ENCODE data around the gene SIX1. TPM values are rescaled to one million over a fixed set of nuclear protein-coding genes. Genes with fewer than 3 reads are reported as not detected.
A peak's percentile ranks its signal among the peaks of the same experiment; 100 is the strongest.

The SIX1 gene
- not detected for total RNA-seq

DNA sequence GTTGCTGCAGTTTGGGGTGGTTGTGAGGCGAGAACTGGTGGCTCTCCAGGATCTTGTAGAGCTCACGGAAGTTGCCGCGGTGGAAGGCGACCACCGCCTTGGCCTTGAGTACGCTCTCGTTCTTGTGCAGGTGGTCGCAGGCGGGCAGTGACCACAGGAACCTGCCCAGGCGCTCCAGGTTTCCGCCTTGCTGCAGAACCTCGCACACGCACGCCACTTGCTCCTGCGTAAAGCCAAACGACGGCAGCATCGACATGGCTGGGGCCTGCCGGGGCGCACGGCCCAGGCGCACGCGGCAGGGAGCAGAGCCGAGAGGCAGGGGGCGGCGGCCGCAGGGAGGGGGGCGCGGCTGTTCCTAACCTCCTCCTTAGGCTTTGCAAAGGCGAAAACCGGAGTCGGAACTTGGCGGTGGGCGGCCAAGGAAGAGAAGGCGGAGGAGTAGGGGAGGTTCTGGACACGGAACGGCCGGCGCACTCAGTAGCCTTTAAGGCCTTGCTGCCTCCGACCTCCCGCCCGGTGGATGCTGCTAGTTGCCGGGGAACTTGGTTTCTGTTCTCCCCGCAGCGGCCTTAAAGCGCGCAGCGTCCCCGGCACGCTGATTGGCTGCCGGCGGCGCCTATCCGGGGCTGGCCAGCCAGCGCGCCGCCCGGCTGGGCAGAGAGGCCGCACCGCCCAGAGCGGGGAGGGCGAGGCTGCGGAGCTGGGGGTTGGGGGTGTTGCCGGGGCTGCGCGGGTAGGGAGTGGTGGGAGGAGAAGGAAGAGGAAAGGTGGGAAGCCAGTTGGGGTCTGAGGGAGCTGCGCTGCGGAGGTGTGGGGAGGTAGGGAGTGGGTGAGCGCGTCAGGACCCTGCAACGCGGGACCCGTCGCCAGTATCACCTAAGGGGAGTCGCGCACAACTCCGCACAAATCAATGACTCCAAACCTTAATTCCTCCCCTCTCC is at the start of gene SIX1:
Gene SIX1, minus strand, starts transcription at position 544 of the 941 bp plus-strand sequence. Its CDS starts 288 bp downstream, at position 256.
- CTCF ChIA-PET: interaction anchor here (0.9 kb wide), 2 partner anchors 136 to 299 kb away, joined by 3 read pairs; no protein-coding TSS in a partner anchor
- no peaks in the 10 kb centered on the region for H3K36me3 Mint-ChIP-seq (ENCODE audit: low read depth)
- no peak within 1 kb of the TSS for H3K27ac Mint-ChIP-seq
- peaks cover 86% of the 10 kb centered on the region for H3K27me3 Mint-ChIP-seq (ENCODE audit: low read depth)
- no peak for DNase-seq
- peak within 1 kb of the TSS; percentile 48 for H3K4me3 Mint-ChIP-seq
- peaks cover 54% of the 10 kb centered on the region for H3K4me1 Mint-ChIP-seq (ENCODE audit: low read depth)
- H3K9me3 Mint-ChIP-seq: no peaks in the 10 kb centered on the region
- intact Hi-C loops (cut with micrococcal nuclease): no loop called here

DNA sequence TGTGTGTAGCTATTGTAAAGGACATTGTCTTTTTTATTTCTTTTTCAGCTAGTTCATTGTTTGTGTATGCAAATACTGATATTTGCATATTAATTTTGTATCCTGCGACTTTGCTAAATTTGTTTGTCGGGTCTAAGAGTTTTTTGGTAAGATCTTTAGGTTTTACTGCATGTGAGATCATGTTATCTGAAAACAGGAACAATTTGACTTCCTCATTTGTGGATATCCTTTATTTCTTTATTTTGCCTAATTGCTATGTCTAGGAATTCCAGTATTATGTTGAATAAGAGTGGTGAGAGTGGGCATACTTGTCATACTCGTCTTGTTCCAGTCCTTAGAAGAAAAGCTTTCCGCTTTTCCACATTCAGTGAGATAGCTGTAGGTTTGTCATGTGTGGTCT is 46.0 kb upstream of the SIX1 start:
- Mint-ChIP-seq H3K27me3 (ENCODE audit: low read depth) (peaks cover 9% of the 10 kb centered on the region), H3K36me3 (ENCODE audit: low read depth) (no peaks in the 10 kb centered on the region), H3K27ac (no peak overlapping the region), H3K4me1 (ENCODE audit: low read depth) (no peaks in the 10 kb centered on the region), H3K4me3 (no peak overlapping the region), H3K9me3 (peaks cover 5% of the 10 kb centered on the region)
- DNase-seq: no peak
- CTCF ChIA-PET: interaction anchor here (0.6 kb wide), 1 partner anchor 71 kb away, joined by 3 read pairs; no protein-coding TSS in a partner anchor
- intact Hi-C loops (cut with micrococcal nuclease): no loop called here

DNA sequence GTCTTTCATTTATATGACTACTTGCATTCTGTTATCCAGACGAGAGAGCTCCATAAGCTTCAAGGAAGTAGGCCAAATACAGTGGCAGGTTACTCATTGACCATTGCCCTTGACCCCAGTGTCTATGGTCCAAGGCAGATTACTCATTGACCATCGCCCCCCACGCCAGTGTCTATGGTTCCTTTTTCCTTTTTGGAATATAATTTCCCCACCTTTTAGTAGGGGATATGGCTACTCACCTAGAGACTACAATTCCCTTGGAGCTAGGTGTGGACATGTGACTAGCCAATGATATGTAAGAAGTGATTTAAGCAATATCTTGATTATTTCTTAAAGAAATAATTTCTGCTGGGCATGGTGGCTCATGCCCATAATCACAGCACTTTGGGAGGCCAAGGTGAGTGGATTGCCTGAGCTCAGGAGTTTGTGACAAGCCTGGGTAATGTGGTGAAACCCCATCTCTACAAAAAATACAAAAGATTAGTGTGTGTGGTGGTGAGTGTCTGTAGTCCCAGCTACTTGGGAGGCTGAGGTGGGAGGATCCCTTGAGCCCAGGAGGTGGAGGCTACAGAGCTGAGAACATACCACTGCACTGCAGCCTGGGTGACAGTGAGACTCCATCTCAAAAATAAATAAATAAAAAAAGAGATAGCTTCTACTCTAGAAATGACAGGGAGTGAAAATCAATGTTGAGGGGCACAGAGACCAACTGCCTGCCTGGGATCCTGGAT is 42.3 kb upstream of the SIX1 start:
- Mint-ChIP-seq H3K27me3 (ENCODE audit: low read depth) (peaks cover 5% of the 10 kb centered on the region), H3K9me3 (no peaks in the 10 kb centered on the region), H3K4me1 (ENCODE audit: low read depth) (no peaks in the 10 kb centered on the region), H3K27ac (no peak overlapping the region), H3K36me3 (ENCODE audit: low read depth) (no peaks in the 10 kb centered on the region), H3K4me3 (no peak overlapping the region)
- CTCF ChIA-PET: interaction anchor here (0.6 kb wide), 1 partner anchor 30 kb away, joined by 6 read pairs; no protein-coding TSS in a partner anchor
- no peak for DNase-seq
- intact Hi-C loops (cut with micrococcal nuclease): no loop called here

DNA sequence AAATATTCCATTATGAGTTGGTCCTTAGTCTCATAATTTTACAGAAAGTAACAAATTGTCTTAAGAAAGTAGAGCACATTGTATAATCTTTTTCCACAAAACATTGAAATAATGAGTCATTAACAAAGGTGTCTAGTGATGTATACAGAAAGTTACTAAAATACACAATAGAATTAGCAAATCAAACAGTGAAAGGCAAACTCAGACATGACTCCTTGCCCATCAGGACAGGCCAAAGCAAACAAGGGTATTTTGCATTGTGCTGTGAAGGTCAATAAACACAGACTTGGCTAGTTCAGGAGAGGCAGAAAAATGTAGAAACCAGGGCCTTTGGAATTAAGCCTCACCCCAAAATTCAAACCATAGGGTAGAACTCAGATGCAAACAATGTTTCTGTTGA is 37.6 kb upstream of the SIX1 start:
- peaks cover 13% of the 10 kb centered on the region for H3K27me3 Mint-ChIP-seq (ENCODE audit: low read depth)
- no peak overlapping the region for H3K4me3 Mint-ChIP-seq
- no peak for DNase-seq
- H3K36me3 Mint-ChIP-seq (ENCODE audit: low read depth): no peaks in the 10 kb centered on the region
- no peaks in the 10 kb centered on the region for H3K9me3 Mint-ChIP-seq
- H3K27ac Mint-ChIP-seq: no peak overlapping the region
- no peaks in the 10 kb centered on the region for H3K4me1 Mint-ChIP-seq (ENCODE audit: low read depth)
- CTCF ChIA-PET: no interaction called here
- intact Hi-C loops (cut with micrococcal nuclease): no loop called here

DNA sequence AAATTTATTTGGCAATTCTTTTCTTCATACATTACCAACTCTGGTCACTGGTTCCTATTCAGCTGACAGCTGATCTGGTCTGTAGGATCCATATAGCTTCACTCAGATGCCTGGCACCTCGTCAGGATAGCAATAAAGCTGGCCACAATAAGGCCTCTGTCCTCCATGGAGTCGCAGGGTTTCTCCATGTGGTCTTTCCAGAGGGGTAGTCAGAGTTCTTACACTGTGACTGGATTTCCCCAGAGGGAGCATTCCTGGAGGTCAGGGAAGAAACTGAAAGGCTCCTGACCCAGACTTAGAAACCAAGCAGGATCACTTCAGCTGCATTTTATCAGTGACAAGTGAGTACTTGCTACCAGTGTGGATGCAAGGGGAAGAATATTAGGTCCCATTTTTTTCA is 34.9 kb upstream of the SIX1 start:
- H3K4me3 Mint-ChIP-seq: no peak overlapping the region
- H3K27ac Mint-ChIP-seq: no peak overlapping the region
- H3K9me3 Mint-ChIP-seq: peaks cover 3% of the 10 kb centered on the region
- CTCF ChIA-PET: no interaction called here
- no peaks in the 10 kb centered on the region for H3K36me3 Mint-ChIP-seq (ENCODE audit: low read depth)
- intact Hi-C loops (cut with micrococcal nuclease): no loop called here
- H3K4me1 Mint-ChIP-seq (ENCODE audit: low read depth): no peaks in the 10 kb centered on the region
- H3K27me3 Mint-ChIP-seq (ENCODE audit: low read depth): peaks cover 11% of the 10 kb centered on the region
- DNase-seq: no peak

DNA sequence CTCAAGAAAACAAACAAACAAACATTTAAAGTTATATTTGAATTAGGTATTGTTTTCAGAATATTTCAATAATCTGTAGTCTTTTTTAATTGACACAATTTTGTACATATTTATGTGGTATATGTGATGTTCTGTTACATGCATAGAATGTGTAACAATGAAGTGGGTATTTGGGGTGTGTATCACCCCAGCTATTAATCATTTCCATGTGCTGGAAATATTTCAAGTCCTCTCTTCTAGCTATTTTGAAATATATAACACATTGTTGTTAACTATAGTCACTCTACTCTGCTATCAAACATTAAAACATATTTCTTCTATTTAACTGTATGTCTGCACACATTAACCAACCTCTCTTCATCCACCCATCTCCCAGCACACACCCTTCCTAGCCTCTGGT is 32.0 kb upstream of the SIX1 start:
- H3K9me3 Mint-ChIP-seq: peaks cover 3% of the 10 kb centered on the region
- intact Hi-C loops (cut with micrococcal nuclease): no loop called here
- no peak for DNase-seq
- CTCF ChIA-PET: no interaction called here
- peaks cover 11% of the 10 kb centered on the region for H3K27me3 Mint-ChIP-seq (ENCODE audit: low read depth)
- H3K4me1 Mint-ChIP-seq (ENCODE audit: low read depth): no peaks in the 10 kb centered on the region
- H3K27ac Mint-ChIP-seq: no peak overlapping the region
- H3K4me3 Mint-ChIP-seq: no peak overlapping the region
- no peaks in the 10 kb centered on the region for H3K36me3 Mint-ChIP-seq (ENCODE audit: low read depth)

DNA sequence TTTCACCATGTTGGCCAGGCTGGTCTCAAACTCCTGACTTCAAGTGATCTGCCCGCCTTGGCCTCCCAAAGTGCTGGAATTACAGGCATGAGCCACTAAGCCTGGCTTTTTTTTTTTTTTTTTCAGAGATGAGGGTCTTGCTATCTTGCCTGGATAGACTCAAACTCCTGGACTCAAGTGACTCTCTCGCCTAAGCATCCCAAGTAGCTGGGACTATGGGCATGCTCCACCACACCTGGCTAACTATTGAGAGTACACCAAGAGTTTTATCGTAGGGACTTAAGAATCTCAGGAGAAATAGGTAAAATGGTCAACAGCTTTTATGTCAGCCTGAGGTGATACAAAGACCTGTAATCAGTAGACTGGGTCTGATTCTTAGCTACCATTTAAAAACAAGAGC is 31.2 kb upstream of the SIX1 start:
- Mint-ChIP-seq H3K27ac (no peak overlapping the region), H3K36me3 (ENCODE audit: low read depth) (no peaks in the 10 kb centered on the region), H3K27me3 (ENCODE audit: low read depth) (peaks cover 11% of the 10 kb centered on the region), H3K4me1 (ENCODE audit: low read depth) (no peaks in the 10 kb centered on the region), H3K9me3 (peaks cover 3% of the 10 kb centered on the region), H3K4me3 (no peak overlapping the region)
- no peak for DNase-seq
- CTCF ChIA-PET: interaction anchor here (0.6 to 0.7 kb wide), 2 partner anchors 38 to 71 kb away, joined by 4 to 6 read pairs; no protein-coding TSS in a partner anchor
- intact Hi-C loops (cut with micrococcal nuclease): no loop called here

DNA sequence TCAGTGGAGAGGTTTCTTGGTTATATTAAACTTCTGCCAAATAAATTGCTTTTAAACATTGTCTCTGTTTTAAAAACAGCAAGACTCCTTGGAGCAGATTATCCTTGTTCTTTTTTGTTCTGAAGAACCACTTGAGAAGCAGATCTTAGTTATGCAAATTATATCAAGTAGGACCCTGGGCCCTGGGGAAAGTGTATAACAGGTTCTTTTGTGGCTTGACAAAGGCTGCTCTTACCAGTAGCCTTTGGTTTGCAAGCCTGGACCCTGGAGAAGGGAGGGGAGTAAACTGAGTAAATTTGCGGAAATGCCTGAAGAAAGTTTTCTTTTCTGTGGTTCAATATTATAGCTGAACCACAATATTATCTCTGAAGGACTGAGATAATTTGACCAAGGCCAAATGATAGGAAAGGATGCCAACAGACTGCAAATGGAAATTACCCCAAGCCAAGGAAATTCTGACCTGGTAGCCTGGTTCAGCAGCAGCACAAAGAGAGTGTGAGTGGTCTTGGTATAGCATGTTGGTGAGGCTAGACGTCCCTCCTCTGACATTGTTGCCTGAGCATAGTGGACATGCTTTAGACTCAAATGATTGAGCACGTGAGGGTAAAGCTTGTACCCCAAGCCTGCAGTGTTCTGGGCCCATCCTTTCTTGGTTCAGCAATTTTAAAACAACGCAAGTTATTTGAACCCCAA is 30.4 kb upstream of the SIX1 start:
- Mint-ChIP-seq H3K27ac (no peak overlapping the region), H3K36me3 (ENCODE audit: low read depth) (no peaks in the 10 kb centered on the region), H3K27me3 (ENCODE audit: low read depth) (peaks cover 9% of the 10 kb centered on the region), H3K9me3 (peaks cover 3% of the 10 kb centered on the region), H3K4me3 (no peak overlapping the region), H3K4me1 (ENCODE audit: low read depth) (no peaks in the 10 kb centered on the region)
- CTCF ChIA-PET: interaction anchor here (0.6 kb wide), 1 partner anchor 70 kb away, joined by 4 read pairs; no protein-coding TSS in a partner anchor
- intact Hi-C loops (cut with micrococcal nuclease): no loop called here
- DNase-seq: no peak

DNA sequence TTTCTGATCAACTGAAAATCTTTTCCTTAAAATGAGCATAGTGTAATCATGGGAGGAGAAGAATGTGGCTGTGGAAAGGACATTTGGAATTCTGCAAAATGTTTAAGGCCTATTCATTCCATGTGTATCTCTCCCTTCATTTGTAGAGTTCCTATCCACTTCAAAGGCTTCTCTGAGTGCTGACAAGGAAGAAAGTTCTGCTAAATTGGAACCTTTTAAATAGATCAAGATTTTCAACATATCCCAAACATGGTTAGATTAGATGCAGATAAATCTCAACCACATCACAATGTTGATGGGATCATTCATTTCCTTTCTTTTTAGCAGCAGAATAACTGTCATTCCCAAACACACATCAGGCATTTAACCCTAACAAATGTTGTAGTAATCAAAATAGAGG is 28.4 kb upstream of the SIX1 start:
- intact Hi-C loops (cut with micrococcal nuclease): no loop called here
- H3K27ac Mint-ChIP-seq: no peak overlapping the region
- no peak for DNase-seq
- CTCF ChIA-PET: no interaction called here
- peaks cover 3% of the 10 kb centered on the region for H3K9me3 Mint-ChIP-seq
- H3K36me3 Mint-ChIP-seq (ENCODE audit: low read depth): no peaks in the 10 kb centered on the region
- H3K4me1 Mint-ChIP-seq (ENCODE audit: low read depth): no peaks in the 10 kb centered on the region
- H3K4me3 Mint-ChIP-seq: no peak overlapping the region
- peaks cover 2% of the 10 kb centered on the region for H3K27me3 Mint-ChIP-seq (ENCODE audit: low read depth)

DNA sequence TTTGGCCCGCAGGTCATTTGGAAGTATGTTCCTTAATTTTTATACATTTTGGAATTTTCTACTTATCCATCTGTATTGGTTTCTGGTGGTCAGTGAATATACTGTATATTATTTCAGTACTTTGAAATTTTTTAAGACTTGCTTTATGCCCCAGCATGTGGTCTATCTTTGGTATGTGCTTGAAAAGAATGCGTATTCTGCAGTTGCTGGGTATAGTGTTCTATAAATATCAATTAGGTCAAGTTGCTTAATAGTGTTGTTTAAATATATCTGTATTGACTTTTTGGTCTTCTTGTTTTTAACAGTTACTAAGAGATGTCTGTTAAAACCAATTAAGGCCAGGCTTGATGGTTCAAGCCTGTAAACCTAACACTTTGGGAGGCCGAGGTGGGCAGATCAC is 21.7 kb upstream of the SIX1 start:
- no peaks in the 10 kb centered on the region for H3K4me1 Mint-ChIP-seq (ENCODE audit: low read depth)
- H3K9me3 Mint-ChIP-seq: no peaks in the 10 kb centered on the region
- no peak overlapping the region for H3K27ac Mint-ChIP-seq
- peaks cover 6% of the 10 kb centered on the region for H3K27me3 Mint-ChIP-seq (ENCODE audit: low read depth)
- DNase-seq: no peak
- intact Hi-C loops (cut with micrococcal nuclease): no loop called here
- CTCF ChIA-PET: no interaction called here
- no peak overlapping the region for H3K4me3 Mint-ChIP-seq
- no peaks in the 10 kb centered on the region for H3K36me3 Mint-ChIP-seq (ENCODE audit: low read depth)

DNA sequence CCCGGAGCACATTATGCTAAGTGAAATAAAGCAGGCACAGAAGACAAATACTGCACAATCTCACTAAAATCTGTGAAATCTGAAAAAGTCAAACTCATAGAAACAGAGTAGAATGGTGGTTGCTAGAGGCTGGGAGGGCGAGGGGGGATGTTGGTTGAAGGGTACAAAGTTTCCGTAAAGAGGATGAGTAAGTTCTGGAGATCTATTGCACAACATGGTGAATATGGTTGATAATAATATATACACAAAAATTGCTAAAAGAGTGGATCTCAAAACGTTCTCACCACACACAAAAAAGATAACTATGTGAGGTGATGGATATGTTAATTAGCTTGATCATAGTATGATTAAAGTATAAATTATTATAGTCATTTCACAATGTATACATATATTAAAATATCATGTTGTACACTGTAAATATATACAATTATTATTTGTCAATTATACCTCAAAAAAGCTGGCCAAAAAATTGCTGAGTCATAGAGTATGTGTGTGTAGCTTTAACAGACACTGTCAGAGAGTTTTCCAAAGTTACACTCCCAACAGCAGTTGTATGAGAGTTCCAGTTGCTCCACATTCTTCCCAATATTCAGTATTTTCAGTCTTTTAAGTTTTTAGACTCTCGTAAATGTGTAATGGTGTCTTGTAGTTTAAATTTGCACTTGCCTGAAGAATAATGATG is 19.3 kb upstream of the SIX1 start:
- intact Hi-C loops (cut with micrococcal nuclease): no loop called here
- no peak for DNase-seq
- no peak overlapping the region for H3K27ac Mint-ChIP-seq

DNA sequence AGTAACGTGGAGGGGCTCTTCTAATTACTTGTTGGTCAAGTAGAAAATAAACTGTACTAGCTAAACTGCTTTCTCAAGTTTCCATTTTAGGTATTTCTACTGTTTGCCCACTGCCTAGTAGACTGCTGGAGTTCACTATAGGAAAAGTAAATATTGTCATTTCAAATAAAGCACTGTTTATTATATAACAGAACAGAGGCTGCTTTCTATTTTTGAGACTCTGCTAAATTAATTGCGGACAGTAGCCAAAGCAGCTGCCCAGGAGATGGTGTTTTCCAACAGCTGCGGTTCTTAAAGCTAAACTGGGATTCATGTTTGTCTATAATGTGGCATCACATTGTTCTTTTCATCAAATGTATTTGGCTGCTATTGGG is 15.9 kb upstream of the SIX1 start:
- H3K27me3 Mint-ChIP-seq (ENCODE audit: low read depth): peaks cover 25% of the 10 kb centered on the region
- CTCF ChIA-PET: interaction anchor here (1.6 kb wide), 1 partner anchor 41 kb away, joined by 4 read pairs; no protein-coding TSS in a partner anchor
- H3K36me3 Mint-ChIP-seq (ENCODE audit: low read depth): no peaks in the 10 kb centered on the region
- no peaks in the 10 kb centered on the region for H3K4me1 Mint-ChIP-seq (ENCODE audit: low read depth)
- no peak overlapping the region for H3K27ac Mint-ChIP-seq
- H3K9me3 Mint-ChIP-seq: no peaks in the 10 kb centered on the region
- H3K4me3 Mint-ChIP-seq: no peak overlapping the region
- intact Hi-C loops (cut with micrococcal nuclease): no loop called here
- no peak for DNase-seq

More for the DNA sequence above, 19.3 kb upstream of the SIX1 start:
- peaks cover 16% of the 10 kb centered on the region for H3K27me3 Mint-ChIP-seq (ENCODE audit: low read depth)
- H3K4me1 Mint-ChIP-seq (ENCODE audit: low read depth): no peaks in the 10 kb centered on the region
- H3K36me3 Mint-ChIP-seq (ENCODE audit: low read depth): no peaks in the 10 kb centered on the region
- no peak overlapping the region for H3K4me3 Mint-ChIP-seq
- CTCF ChIA-PET: no interaction called here
- no peaks in the 10 kb centered on the region for H3K9me3 Mint-ChIP-seq
